Activated CD4-positive, alpha-beta T cell treated with anti-CD3 and anti-CD28 coated beads for 48 hours (primary cell): ENCODE data around the gene PUM1.
A peak's percentile ranks its signal among the peaks of the same experiment; 100 is the strongest.

Experiments
- DNase-seq: peaks from one replicate; pipeline ENCODE4 v3.0.0-alpha.2; 2020

Gene PUM1

DNA sequence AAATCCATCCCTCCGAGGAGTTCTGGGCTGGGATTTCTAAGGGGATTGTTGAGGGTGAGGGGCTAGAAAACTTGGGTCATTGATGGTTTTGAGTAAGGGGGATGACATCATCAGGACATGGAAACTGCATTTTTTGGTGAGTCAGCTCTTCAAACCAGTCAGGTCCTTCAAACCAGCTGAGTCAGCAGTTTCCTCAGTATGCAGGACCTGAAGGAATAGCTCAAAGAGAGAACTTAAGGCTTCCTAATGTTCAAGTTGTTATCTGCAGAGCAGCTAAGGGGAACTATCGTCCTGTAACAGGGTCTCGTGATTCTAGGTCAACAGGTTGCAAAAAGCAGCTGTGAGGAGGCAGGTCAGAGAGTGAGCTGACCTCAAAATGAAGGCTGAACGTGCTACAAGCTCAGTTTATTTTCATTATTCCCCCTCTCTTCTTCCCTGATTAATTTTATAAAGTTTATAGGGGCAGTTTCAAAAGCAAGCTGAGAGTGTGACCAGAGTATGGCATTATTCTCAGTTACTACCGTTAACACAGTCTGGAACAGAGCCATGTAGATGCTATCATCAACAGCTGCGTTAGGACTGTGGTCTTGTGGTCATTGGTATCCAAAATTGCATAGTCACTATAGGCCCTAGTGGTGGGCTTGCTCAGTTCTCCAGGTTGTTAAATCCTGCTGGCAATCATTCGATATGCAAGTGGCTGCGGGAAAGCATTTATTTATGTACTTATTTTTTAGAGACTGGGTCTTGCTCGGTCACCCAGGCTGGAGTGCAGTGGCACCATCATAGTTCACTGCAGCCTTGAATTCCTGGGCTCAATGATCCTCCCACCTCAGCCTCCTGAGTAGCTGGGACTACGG lies 146.3 kb downstream of the PUM1 start:
- no peak for DNase-seq

DNA sequence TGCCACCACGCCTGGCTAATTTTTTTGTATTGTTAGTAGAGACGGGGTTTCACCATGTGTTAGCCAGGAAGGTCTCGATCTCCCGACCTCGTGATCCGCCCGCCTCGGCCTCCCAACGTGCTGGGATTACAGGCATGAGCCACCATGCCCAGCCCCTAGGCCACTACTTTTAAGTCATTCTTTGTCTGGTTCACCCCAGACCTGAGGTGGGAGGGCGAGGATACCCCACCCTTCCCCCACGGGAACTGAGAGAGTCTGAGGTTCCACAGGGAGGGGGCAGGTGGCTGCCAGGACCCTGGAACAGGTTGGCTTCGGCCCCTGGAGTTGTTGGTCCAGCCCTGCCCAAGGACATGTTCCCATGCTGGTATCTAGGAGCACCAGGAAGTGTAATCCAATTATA lies 149.2 kb downstream of the PUM1 start:
- DNase-seq = no peak

DNA sequence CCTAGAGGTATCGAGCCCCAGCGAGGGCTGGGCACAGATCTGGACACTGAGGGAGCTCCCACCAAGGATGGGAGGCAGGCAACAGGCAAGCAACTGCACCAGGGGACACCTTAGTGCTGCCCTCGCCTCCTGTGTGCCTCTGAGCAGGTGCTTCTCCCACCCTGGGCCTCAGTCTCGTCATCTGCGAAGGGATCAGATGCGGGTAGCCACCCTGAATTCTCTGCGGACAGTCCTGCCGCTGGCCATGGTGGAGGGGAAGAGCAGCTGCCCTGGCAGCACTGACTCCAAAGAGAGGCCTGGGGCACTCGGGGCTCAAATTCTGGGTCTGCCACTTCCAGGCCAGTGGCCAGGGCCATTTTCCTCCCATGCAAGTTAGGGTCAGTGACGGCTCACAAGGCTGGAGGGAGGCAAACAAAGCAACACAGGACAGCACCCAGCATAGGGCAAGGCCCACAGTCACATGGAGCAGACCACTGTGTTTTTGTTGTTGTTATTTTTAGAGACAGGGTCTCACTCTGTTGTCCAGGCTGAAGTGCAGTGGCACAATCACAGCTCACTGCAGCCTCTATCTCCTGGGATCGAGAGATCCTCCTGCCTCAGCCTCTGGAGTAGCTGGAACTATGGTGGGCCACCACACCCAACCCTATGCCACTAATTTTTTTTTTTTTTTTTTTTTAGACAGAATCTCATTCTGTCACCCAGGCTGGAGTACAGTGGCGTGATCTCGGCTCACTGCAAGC lies 149.9 kb downstream of the PUM1 start:
- DNase-seq = no peak

DNA sequence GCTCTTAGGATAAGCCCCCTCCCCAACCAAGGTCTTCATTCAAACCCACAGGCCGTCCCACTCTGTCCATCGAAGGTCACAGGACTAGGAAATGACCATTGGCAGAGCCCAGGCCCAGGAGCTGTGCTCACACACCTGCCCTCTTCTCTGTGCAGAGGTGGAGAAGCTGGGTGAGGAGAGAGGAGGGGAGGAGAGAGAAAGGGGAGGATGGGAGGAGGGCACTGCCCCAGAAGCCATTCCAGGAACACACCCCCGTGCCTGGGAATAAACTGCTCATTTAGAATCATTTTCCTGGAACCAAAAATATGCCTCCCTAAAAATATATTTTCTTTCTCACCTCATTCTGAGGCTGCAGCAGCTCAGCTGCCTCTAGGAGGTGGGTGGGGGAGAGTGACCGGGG lies 150.6 kb downstream of the PUM1 start:
- no peak for DNase-seq

DNA sequence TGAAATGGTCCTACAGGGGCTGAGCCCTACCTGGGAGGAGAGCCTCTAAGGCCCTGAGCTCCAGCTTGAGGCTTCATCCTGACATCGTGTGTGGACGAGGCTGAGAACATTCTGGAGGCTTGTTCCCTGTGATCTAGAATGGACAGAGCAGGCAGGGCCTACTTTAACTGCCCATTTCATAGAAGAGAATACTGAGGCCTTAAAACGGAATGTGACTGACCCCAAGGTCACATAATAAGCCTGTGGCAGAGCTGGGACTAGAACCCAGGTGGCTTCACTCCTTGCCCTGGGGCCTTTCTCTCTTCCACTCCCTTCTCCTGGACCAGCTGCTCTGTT lies 151.0 kb downstream of the PUM1 start:
- no peak for DNase-seq

DNA sequence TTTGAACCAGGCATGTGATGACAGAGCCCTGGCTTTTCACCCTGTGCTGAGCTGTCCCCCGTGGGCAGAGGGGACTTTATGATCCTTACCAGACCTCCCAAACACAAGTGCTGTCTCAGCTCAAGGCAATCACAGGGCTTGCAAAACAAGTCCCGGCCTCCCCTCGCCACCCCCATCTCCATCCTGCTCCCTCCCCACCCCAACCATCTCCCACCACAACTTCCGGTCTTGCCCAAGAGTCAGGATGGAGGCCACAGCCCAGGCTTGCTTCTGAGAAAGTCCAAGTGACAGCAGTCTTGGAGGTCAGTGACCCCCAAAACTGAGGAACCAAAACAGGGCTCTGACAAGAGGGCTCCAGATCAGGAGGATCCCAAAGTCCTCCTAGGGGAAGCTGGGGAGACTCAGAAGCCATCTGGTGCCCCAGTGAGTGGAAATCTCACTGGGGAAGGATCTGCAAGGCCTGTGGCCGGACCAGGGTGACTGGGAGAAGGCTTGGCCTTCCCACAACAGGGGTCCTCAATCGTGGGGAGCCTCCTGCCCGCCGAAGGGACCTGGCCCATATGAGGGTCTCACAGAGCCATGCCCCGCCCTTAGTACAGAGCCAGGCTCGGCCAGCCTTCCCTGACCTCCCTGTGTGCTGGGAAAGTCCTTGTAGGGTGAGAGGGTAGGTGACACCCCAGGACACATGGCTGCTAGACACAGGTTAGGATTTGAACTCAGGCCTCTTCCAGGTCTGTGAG lies 152.4 kb downstream of the PUM1 start:
- no peak for DNase-seq

DNA sequence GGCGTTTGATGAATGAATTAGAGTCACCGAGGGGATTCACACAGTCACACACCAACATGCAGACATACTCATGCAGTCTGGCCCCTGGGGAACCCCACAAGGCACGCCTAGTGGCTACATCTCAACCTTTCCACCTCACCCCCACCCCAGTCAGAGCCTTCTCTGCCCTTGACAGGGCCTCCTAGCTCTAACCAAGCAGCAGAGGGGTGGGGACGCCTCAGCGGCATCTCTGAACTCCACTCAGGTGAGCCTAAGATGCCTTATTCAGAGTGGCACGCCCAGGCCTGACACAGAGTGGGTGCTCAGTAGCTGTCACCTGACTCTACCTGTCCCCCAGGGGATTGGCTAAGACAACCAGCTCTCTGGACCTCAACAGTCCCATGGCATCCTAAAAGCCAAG lies 153.3 kb downstream of the PUM1 start:
- DNase-seq = no peak

DNA sequence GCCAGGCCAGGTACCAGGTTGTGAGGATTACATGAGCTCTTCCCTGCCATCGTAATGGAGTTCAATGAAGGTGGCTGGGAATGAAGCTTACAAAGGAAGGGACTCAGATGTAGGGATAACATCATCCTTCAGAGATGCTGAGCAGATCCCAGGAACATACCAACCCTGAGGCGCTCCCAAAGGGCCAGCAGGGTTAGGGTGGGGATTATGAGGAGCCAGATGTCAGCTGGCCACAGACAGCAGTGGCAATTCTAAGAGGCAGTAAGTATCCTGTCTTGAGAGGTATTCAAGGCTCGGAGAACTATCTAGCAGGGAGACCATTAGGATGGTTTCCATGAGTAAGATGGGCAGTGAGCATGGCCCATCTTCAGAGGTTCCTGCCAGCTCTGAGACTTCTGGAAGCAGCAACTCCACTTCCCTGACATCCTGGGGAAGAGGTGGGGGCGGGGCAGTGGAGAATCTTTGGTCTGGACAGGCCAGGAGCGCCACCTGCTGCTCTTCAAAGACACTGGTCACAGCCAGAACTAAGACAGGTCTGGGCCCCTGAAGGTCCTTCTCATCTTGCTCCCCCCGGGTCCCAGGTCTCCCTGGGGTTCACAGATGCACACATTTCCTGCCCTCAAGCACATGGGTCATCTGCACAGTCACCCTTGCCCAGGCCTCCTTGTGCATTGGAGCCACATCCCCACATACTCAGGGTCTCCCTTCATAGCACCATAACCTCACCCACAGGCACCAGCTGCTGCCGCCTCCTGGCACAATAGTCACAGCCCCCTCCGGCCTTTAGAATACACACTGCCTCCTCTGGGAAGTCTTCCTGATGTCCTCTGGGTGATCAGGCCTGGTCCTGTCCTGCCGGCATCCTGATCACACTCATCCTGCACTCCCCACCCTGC lies 154.2 kb downstream of the PUM1 start:
- peak; percentile 78 for DNase-seq

DNA sequence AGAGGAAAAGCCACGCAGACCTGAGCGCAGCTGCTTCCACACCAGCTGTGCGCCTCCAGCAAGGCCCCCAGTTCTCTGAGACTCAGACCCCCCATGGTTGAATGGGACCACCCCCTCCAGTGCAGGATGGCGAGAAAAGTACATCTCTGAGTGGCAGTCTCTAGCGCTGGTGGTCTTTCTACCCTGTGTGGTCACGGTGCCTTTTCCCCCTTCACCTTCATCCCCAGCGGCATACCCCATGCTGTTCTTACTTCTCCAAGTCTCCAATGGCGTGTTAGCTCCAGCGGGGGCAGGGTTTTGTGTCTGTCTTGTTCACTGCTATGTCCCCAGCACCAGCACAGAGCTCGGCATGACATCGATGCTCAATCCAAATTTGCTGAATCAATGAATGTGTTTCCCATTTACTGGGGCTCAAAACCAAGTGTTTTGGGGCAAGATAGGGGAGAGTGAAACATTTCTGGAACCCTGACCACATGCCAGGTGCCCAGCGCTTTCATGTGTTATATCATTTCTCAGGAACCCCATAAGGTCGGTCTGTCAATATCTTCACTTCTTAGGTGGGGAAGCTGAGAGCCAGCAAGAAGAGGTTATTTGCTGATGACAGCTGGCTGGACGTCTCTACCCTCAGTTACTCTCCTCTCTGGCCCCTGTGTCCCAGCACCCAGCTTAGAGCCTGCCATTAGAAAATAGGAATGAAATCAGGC lies 156.0 kb downstream of the PUM1 start:
- DNase-seq = no peak

DNA sequence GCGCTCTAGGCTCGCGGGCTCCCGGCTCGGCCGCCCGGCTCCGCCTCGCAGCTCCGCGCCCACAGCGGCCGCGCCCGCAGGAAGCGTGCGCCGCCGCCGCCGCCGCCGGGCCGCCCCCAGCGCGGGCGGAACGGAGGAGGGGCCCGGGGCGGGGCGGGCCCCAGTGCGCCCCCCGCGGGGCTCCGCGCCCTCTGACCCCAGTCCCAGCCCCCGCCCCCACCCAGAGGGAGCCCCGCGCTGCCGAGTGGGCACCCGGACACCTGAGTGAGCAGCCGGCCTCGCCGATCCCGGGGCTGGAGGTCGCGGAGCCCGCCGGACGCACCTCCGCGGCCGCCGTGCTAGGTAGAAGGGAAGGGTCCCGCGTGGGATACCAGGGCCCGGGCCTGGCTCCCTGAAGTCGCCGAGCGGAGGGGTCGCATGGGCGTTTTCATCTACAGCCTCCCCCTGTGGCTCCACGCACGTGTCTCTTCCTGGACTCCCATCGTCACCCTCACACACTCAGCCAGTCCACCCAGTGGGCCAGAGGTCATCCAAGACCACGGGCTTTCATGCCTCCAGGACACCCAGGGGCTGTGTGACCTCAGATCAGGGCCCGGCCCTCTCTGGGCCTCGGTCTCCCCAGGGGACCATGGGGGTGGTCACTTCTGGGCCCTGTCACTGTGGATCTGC lies 156.7 kb downstream of the PUM1 start, which contains the start of gene SDC3:
Gene SDC3, minus strand, starts transcription at position 63 of the 669 bp plus-strand sequence. CDS start 172 bp downstream, outside the sequence.
- no peak for DNase-seq

DNA sequence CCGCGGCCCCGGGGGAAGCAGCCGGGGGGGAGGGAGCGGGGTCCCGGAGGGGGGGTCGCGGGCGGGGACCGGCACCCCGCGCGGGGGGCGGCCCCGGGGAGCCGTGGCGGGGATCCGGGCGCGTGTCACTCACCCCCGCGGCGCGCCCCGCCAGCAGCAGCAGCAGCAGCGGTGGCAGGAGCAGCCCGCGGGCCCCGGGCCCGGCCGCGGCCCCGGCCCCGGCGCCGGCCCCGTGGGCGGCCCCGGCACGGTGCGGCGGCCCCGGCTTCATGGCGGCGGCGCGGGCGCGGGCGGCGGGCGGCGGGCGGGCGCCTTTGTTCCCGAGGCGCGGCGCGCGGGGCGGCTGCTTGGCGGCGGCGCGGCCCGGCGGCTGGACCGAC lies 157.2 kb downstream of the PUM1 start:
- DNase-seq = no peak

DNA sequence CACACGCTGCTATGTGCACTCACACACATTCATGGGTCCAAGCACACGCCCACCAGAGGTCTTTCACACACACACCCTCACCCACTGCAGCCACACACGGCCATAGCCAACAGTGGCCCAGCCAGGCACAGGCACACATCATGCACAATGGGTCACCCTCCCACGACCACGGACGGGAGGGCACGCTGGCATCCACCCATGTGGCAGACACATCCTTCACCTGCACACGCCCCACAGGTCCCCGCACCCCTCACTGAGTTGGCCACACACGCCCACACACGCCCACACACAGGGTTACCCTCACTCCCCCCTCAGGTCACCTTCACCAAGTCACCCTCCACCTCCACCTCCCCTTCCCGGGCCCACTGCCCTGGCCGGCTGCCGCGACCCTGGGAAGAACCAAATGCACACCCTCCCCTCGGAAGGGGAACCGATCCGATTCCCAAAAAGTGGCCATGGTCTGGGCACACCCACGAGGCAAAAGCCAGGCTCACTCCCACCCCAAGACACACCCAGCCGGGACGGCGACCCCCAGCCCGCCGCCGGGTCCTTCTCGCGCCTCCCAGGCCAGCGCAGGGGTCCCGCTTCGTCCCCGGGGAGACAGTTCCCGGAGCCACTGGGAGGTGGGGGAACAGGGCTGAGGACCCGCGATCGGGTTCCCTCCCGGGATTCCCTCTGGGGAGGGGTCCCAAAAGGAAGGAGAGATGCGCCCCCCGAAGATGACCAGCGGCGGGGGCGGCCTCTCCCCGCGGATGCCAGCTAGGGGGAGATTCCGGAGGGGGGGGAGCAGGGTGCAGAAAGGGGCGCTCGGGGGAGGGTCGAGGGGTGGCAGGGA lies 157.8 kb downstream of the PUM1 start:
- no peak for DNase-seq

DNA sequence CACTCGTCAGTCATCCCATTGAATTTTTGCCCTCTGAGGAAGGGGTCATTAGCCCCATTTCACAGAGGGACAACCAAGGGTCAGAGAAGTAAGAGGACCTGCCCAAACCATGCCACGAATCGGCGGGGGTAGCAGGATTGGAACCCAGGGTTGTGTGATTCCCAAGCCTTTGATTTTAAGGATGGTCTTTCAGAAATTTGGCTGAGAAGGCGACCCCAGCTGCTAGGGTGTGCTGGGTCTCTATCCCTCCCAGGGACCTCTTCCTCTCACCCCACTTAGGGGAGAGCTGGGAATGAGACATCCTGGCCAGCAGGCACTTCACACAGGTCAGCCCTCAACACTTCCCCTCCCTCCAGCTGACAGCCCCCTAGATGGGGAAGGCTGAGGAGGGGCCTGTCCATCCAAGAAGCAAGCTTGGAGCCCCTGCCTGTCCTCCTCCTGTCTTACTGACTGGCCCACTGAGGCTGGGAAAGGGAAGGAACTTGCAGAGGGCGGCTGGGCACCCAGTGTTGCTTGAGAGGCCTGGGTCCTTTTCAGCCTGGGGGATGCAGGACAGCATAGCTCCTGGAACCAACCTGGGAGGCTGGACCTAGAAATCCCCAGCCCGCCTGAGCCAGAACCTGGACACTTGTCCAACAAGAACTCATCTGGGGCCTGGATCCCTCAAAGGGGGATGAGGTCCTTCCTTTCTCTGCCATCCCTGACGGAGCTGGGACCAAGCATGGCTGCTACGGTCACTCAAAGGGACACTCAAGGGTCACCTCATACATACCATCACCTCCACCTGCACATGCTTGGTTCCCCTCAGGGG lies 158.7 kb downstream of the PUM1 start:
- no peak for DNase-seq

DNA sequence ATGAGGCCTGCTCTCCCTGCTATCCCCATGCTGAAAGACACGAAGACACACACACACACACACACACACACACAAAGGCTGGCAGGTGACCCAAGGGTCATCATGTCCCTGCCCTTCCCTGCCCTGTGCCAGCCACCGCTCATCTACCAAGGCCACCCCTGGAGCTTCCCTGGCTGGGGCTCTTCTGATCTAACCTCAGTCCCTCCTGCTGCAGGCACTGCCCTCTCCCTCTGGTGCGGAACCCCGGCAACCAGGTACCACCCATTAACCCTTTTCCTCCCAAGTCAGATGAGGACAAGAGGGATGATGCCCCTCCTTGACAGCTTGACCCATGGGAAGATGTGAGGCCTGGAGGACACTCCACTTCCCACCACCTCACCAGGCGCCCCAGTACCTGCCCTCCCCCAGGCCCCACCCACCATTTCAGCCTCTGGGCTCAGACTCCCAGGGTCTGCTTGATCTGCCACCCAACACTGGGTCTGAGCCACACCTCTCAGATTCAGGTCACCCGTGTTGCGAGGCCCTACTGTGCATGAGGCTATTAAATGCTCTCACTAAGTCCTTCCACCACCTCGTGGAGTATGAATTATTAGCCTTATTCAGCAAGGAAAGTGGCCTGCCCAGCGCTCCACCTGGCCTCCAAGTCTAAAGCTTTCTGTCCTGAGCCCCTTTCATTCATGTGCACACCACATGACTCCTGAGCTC lies 159.4 kb downstream of the PUM1 start:
- no peak for DNase-seq

DNA sequence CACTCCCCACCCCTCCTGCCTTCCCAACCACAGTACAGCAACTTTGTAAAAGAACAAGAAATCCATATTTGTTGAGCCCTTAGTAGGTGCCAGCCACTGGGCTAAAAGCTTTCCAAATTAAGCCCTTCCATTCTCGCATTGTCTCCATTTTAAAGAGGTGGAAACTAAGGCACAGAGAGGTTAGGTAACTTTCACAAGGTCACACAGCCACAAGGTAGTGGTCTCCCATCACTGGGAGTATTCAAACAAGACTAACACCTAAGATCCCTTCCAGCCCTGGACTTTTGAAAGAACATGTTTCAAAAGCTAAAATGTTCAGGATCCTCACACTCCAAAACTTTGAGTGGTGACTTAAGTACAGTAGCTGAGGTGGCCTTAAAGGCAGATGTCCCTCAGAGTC lies 160.1 kb downstream of the PUM1 start:
- DNase-seq = no peak

DNA sequence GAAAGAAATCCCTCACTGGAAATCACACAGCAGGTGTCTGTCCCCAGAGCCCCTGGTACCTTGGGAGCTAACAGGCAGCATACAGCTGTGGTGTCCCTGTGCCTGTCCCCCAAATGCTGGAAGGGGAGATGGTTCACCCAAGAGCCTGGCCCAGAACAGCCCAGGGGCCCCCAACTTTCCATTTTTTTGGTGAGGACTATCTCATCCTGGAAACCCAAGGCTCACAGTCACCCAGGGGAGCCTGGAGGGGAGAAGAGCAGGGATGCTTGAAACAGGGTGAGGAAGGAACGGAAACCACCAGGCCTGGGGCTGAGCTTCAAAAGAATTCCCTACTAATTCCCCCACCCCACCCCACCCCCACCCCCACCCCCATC lies 160.6 kb downstream of the PUM1 start:
- no peak for DNase-seq

DNA sequence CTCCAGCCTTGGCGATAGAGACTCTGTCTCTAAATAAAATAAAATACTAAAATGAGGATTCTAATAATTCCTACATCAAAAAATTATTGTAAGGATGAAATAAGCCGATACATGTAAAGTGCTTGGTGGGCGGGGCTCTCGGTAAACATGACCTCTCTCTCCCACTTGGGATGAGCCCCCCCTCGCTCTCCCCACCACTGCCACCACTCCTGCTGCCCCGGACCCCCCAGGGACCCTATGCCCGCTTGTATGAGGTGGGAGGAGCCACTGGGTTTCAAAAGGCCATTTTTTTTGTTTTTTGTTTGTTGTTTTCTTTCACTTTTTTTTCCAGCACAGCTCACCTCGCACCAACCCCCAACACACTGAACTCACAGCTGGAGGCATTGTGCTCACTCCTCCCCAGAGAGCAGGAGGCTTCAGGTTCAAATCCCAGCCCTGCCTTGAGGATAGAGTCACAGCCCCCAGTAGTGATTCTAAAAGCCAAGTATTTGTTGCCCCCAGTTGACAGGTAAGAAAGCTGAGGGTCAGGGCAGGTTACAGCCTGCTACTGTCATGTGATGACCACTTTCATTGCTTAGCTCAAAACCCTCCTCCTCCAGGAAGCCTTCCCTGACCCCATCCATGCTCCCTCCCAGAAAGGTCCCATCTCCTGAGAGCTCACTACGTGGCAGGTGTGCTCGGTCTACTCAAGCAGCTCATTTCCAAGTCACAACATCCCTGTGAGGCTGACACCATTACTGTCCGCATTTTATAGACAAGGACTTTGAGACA lies 161.1 kb downstream of the PUM1 start:
- DNase-seq = no peak
